K562 (cell line): Measurements from ENCODE around the gene EDEM1. TPM values are rescaled to one million over a fixed set of nuclear protein-coding genes. Genes with fewer than 3 reads are reported as not detected.

Source experiments
- AFF4 ChIP-seq: sonication (generic); formaldehyde crosslinking; IDR thresholded peaks from 2 replicates; pipeline ENCODE4 v1.8.0; 2023; ENCODE audit warnings: mild to moderate bottlenecking, missing genetic modification reagents
- BACH1 ChIP-seq: fragments of 200-800 bp; sonication (Bioruptor generic); IDR thresholded peaks from 2 replicates; pipeline ENCODE4 v1.6.1; 2016; ENCODE audit warnings: missing genetic modification characterization, missing compliant biosample characterization
- BCLAF1 ChIP-seq, 2 experiments: fragments of 450-650 bp in 1 of 2; IDR thresholded peaks; 2 replicates each; pipeline ENCODE4 v1.6.1; 2011 to 2017; ENCODE audit warnings: low read depth in 2 of 2, antibody characterized with exemption in 1 of 2, borderline replicate concordance in 1 of 2, low read length in 1 of 2, mild to moderate bottlenecking in 1 of 2, mixed read lengths in 1 of 2; ENCODE audit not compliant: control insufficient read depth in 1 of 2
- BRF2 ChIP-seq: IDR thresholded peaks from 3 replicates; pipeline ENCODE4 v1.6.1; 2011; ENCODE audit warnings: borderline replicate concordance, mild to moderate bottlenecking; ENCODE audit not compliant: insufficient read length, insufficient read depth
- FOSL1 ChIP-seq: fragments of 200-800 bp; sonication (Bioruptor generic); conservative IDR thresholded peaks from 2 replicates; pipeline ENCODE4 v1.6.1; 2016; ENCODE audit warnings: missing genetic modification characterization, missing compliant biosample characterization
- FOXJ3 ChIP-seq: sonication (generic); formaldehyde crosslinking; IDR thresholded peaks from 2 replicates; pipeline ENCODE4 v1.4.0; 2020; ENCODE audit warnings: mild to moderate bottlenecking, missing genetic modification reagents
- GATAD2B ChIP-seq: fragments of 450-650 bp; IDR thresholded peaks from 2 replicates; pipeline ENCODE4 v1.6.1; 2017; ENCODE audit warnings: mild to moderate bottlenecking, borderline replicate concordance
- HDAC6 ChIP-seq: IDR thresholded peaks from 2 replicates; pipeline ENCODE4 v1.6.1; 2012; ENCODE audit warnings: low read depth, mild to moderate bottlenecking, control low read depth, inconsistent platforms, low read length, moderate library complexity
- IRF1 ChIP-seq: sonication (generic); formaldehyde crosslinking; IDR thresholded peaks from 2 replicates; pipeline ENCODE4 v1.8.0; 2022; ENCODE audit warnings: missing genetic modification reagents, mild to moderate bottlenecking, borderline replicate concordance
- KDM1A ChIP-seq, 2 experiments: fragments of 450-650 bp; IDR thresholded peaks; 2 replicates each; pipeline ENCODE4 v1.6.1; 2016; ENCODE audit warnings: mild to moderate bottlenecking in 2 of 2
- MEF2D ChIP-seq: conservative IDR thresholded peaks from 2 replicates; pipeline ENCODE4 v1.6.1; 2016; ENCODE audit warnings: low read depth, missing genetic modification characterization, missing compliant biosample characterization
- POU5F1 ChIP-seq: fragments of 150-350 bp; IDR thresholded peaks from 2 replicates; pipeline ENCODE4 v1.6.1; 2014; ENCODE audit warnings: borderline replicate concordance, low read length, low read depth, mild to moderate bottlenecking; ENCODE audit not compliant: partially characterized antibody
- PRMT5 ChIP-seq: sonication (generic); formaldehyde crosslinking; IDR thresholded peaks from 2 replicates; pipeline ENCODE4 v1.5.0; 2020; ENCODE audit warnings: missing genetic modification reagents
- RBM39 ChIP-seq: fragments of 200-400 bp; formaldehyde crosslinking; optimal IDR thresholded peaks from 2 replicates; pipeline ENCODE3; 2018; ENCODE audit warnings: low read depth, low read length
- SETDB1 ChIP-seq: IDR thresholded peaks from one replicate; pipeline ENCODE4 v1.6.1; 2012; ENCODE audit warnings: low read length, control low read depth, inconsistent platforms
- SMAD2 ChIP-seq: fragments of 150-350 bp; IDR thresholded peaks from 2 replicates; pipeline ENCODE4 v1.6.1; 2014; ENCODE audit warnings: low read depth, mild to moderate bottlenecking, low read length
- SMARCC2 ChIP-seq: fragments of 450-650 bp; IDR thresholded peaks from 2 replicates; pipeline ENCODE4 v1.6.1; 2017; ENCODE audit warnings: antibody characterized with exemption, moderate library complexity, mild to moderate bottlenecking, low read depth
- SNAPC5 ChIP-seq: fragments of 250-450 bp; sonication (Bioruptor Pico); IDR thresholded peaks from 2 replicates; pipeline ENCODE4 v1.8.0; 2021; ENCODE audit warnings: moderate library complexity, mild to moderate bottlenecking, inconsistent platforms
- ZNF766 ChIP-seq: fragments of 200-800 bp; sonication (Bioruptor generic); conservative IDR thresholded peaks from 2 replicates; pipeline ENCODE4 v1.6.1; 2016; ENCODE audit warnings: missing genetic modification characterization, missing compliant biosample characterization
- ZZZ3 ChIP-seq: fragments of 450-650 bp; IDR thresholded peaks from 2 replicates; pipeline ENCODE4 v1.6.1; 2016; ENCODE audit warnings: antibody characterized with exemption, mild to moderate bottlenecking, moderate library complexity
- polyA plus RNA-seq, 8 experiments: library from polyadenylated mRNA; depleted of rRNA in 4 of 8; stranded (reverse) in 5 of 8; unstranded in 3 of 8; fragments of >200 nt; fragmentation: Nextera tagmentation in 2 of 8; fragmentation: Illumina TruSeq in 1 of 8; extraction: Ambion mirVana in 2 of 8; extraction: Trizol in 1 of 8; gene quantifications; 2 replicates each; pipeline versions ENCODE4 v1.2.1 to v1.2.3, GENCODE V29; 2011 to 2014; ENCODE audit warnings: inconsistent platforms in 1 of 8, missing spikeins in 1 of 8
- total RNA-seq, 7 experiments: library from RNA; depleted of rRNA in 6 of 7; stranded (reverse); fragments of >200 nt in 6 of 7; fragmentation: Illumina TruSeq in 2 of 7; extraction: Trizol in 2 of 7; gene quantifications; 2 replicates each; pipeline versions ENCODE4 v1.2.1 to v1.2.3, GENCODE V29; 2011 to 2021; ENCODE audit warnings: low replicate concordance in 1 of 7

The EDEM1 gene
- total and polyA plus RNA-seq, 9 of the 15 experiments (the other 6 are each of a cell fraction or from before 2014, with no cell fraction given) = 6.2 to 36.7 (median 14.3) TPM

- TF ChIP-seq BRF2 = no peak
- no peak for TF ChIP-seq KDM1A (IDR thresholded peaks at IDR 0.05)
- TF ChIP-seq BACH1 (tag) = no peak
- no peak for TF ChIP-seq FOSL1 (tag)
- TF ChIP-seq SMAD2 = no peak
- peak; percentile 80; the same call in 1 of the 2 replicates for TF ChIP-seq AFF4 (CRISPR knock-in tag)
- no peak for TF ChIP-seq IRF1 (CRISPR knock-in tag)
- no peak for TF ChIP-seq ZNF766 (CRISPR knock-in tag)
- TF ChIP-seq SETDB1 = no peak
- TF ChIP-seq ZZZ3 = no peak
- TF ChIP-seq HDAC6 = peak; percentile 50; the same call in 1 of the 2 replicates
- TF ChIP-seq BCLAF1 (IDR thresholded peaks at IDR 0.05; ENCODE audit: borderline replicate concordance in 1 of 2, control insufficient read depth in 1 of 2, low read depth in 2 of 2, low read length in 1 of 2) = no peak
- no peak for TF ChIP-seq SMARCC2
- TF ChIP-seq MEF2D (tag) = no peak
- TF ChIP-seq GATAD2B = peak; percentile 76; the same call in 1 of the 2 replicates
- TF ChIP-seq RBM39 = no peak
- no peak for TF ChIP-seq SNAPC5 (CRISPR knock-in tag)
- no peak for TF ChIP-seq PRMT5 (CRISPR knock-in tag)
- TF ChIP-seq FOXJ3 (CRISPR knock-in tag) = no peak
- TF ChIP-seq POU5F1 = no peak
These were observed 462 bp downstream of the EDEM1 start (continued) for GRCh38 chr3:5187920-5188418.
